ENCODE data around the gene CUX1. TPM values are rescaled to one million over a fixed set of nuclear protein-coding genes. Genes with fewer than 3 reads are reported as not detected.
"Not testable (repeated sequence)": the region's sequence is repeated elsewhere in the genome, so short reads cannot be mapped to it uniquely, and the experiment has no call there.

The CUX1 gene
- total RNA-seq, 1 donor from 2014 or later = 40.5 TPM

- no peaks in the 10 kb centered on the region for H3K36me3 ChIP-seq (ENCODE audit: control insufficient read depth, insufficient read depth, low read length)
- no peak overlapping the region for H3K4me3 ChIP-seq (ENCODE audit: low read depth, low read length)
- no peak for DNase-seq (ENCODE audit: low read depth)
- H3K27me3 ChIP-seq (ENCODE audit: control insufficient read depth, insufficient read depth, low read length) = no peaks in the 10 kb centered on the region
- FAIRE-seq = peak; percentile 32
- TF ChIP-seq CTCF (IDR thresholded peaks at IDR 0.05; ENCODE audit: insufficient read depth, low read length, severe bottlenecking) = no peak
Measured at GRCh38 chr7:102129636-102130370, 312.4 kb downstream of the CUX1 start.

GRCh38 chr7:102132209-102132752 lies 314.9 kb downstream of the CUX1 start:
- no peak for TF ChIP-seq CTCF (IDR thresholded peaks at IDR 0.05; ENCODE audit: insufficient read depth, low read length, severe bottlenecking)
- DNase-seq (ENCODE audit: low read depth) (no peak), FAIRE-seq (no peak)
- Histone ChIP-seq H3K4me3 (ENCODE audit: low read depth, low read length) (no peak overlapping the region), H3K27me3 (ENCODE audit: control insufficient read depth, insufficient read depth, low read length) (no peaks in the 10 kb centered on the region), H3K36me3 (ENCODE audit: control insufficient read depth, insufficient read depth, low read length) (no peaks in the 10 kb centered on the region)

GRCh38 chr7:102138676-102139075 lies 321.2 kb downstream of the CUX1 start:
- Histone ChIP-seq H3K4me3 (ENCODE audit: low read depth, low read length) (no peak overlapping the region), H3K36me3 (ENCODE audit: control insufficient read depth, insufficient read depth, low read length) (no peaks in the 10 kb centered on the region), H3K27me3 (ENCODE audit: control insufficient read depth, insufficient read depth, low read length) (no peaks in the 10 kb centered on the region)
- no peak for DNase-seq (ENCODE audit: low read depth)
- no peak for FAIRE-seq
- no peak for TF ChIP-seq CTCF (IDR thresholded peaks at IDR 0.05; ENCODE audit: insufficient read depth, low read length, severe bottlenecking)

- TF ChIP-seq CTCF (IDR thresholded peaks at IDR 0.05; ENCODE audit: insufficient read depth, low read length, severe bottlenecking) = no peak
- H3K36me3 ChIP-seq (ENCODE audit: control insufficient read depth, insufficient read depth, low read length) = no peaks in the 10 kb centered on the region
- DNase-seq (ENCODE audit: low read depth) (no peak), FAIRE-seq (no peak)
- no peaks in the 10 kb centered on the region for H3K27me3 ChIP-seq (ENCODE audit: control insufficient read depth, insufficient read depth, low read length)
- no peak overlapping the region for H3K4me3 ChIP-seq (ENCODE audit: low read depth, low read length)
Measured at GRCh38 chr7:102140952-102141370, 323.5 kb downstream of the CUX1 start.

GRCh38 chr7:102142433-102142832 lies 325.0 kb downstream of the CUX1 start:
- not testable (repeated sequence) for DNase-seq (ENCODE audit: low read depth); H3K4me3 ChIP-seq (ENCODE audit: low read depth, low read length); H3K36me3 ChIP-seq (ENCODE audit: control insufficient read depth, insufficient read depth, low read length); H3K27me3 ChIP-seq (ENCODE audit: control insufficient read depth, insufficient read depth, low read length); FAIRE-seq

GRCh38 chr7:102146122-102146521 lies 328.7 kb downstream of the CUX1 start:
- TF ChIP-seq CTCF (IDR thresholded peaks at IDR 0.05; ENCODE audit: insufficient read depth, low read length, severe bottlenecking) = no peak
- FAIRE-seq (no peak), DNase-seq (ENCODE audit: low read depth) (no peak)
- Histone ChIP-seq H3K36me3 (ENCODE audit: control insufficient read depth, insufficient read depth, low read length) (no peaks in the 10 kb centered on the region), H3K4me3 (ENCODE audit: low read depth, low read length) (no peak overlapping the region), H3K27me3 (ENCODE audit: control insufficient read depth, insufficient read depth, low read length) (no peaks in the 10 kb centered on the region)
